Activated CD4-positive, alpha-beta T cell treated with anti-CD3 and anti-CD28 coated beads for 48 hours (primary cell): Measurements from ENCODE around the gene HLCS.

Source experiments
- DNase-seq: peaks from one replicate; pipeline ENCODE4 v3.0.0-alpha.2; 2020

Gene HLCS

DNA sequence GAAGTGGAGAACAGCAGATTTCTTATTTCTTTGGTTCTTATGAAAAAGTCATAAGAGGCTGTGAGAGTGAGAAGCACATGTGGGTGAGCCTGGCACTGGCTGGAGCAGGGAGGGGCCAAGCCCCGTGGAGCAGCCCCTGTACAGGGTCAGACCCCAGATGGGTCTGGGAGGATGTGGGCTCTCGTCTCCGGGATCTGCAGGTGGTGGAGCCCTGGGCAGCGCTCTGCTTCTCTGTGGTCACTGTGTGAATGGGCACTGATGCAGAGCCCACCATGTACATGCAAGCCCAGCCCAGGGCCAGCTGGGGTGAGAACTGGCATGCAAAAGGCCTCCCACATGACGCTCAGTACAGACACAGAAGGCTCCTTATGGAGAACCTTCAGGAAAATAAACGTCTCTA is 200.0 kb downstream of the HLCS start:
- no peak for DNase-seq

DNA sequence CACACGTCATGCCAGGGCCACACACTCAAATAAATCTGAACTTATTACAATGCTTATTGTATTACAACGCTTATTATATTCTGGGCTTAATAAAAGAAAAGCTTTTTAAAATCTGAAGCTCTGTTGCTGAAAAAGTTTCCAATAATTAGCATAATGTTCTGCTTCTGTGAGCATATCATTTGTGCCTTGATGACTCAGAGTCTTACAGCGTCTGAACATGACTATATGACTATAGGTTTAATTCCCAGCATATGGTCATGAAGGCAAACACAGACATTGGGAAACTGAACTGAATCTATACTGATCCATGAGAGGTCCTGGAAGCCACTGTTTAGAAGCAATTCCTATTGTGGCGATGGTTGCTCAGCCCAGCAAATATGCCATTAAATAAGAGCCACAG is 201.2 kb downstream of the HLCS start:
- no peak for DNase-seq

GRCh38 chr21:36763305-36763704 is 203.2 kb downstream of the HLCS start:
- DNase-seq = no peak

- no peak for DNase-seq
These were observed 203.8 kb downstream of the HLCS start for GRCh38 chr21:36762642-36763041.

DNA sequence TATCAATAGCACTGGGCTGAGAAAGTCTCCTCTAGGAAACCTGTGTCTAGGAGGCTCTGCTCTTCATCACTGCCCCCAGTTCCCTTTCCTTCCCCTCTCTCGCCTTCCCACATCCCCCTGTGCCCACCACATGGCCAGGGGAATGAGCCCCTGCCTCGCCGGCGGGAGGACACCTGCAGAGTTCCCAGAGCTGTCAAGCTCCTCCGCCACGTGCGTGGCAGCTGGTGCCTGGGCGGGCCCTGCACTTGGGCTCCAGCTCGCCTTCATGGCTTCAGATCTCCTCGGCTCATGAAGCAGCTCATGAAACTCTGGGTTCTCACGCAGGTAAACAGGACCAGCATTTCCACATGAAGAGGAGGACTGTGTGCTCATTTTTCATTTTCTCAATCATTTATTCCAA is 204.8 kb downstream of the HLCS start:
- no peak for DNase-seq

DNA sequence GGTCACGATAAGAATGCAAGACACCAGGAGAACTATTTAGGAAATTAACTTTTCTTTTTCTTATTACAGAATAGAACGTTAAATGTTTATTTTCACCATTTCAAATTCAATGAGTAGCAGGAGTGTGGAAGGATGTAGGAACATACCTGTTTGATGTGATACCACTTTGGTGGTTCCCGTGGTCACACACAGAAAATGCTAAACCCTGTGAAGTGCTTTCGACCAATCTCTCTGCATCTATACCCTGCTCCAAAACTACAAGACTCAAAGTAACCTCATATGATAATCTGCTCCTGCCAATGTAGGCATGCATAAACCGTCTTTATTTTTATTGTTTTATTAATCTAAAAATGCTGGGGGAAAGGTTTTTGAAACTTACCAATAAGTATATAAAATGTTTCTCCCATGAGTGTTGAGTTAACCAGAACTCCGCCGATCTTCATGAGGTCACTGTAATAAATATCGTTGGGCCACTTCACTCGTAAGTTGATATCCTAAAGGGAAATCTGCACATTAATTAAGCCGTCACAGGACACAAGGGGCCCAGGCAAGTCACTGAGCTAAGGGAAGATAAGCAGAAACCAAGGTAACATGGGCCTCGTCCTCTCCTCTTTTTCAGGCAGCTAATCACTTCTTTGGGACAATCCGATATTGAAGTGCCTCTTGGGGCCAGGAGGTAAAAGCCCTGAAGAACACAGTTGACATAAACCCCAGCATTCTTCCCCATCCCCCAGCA is 207.0 kb downstream of the HLCS start:
- DNase-seq = no peak

- no peak for DNase-seq
These were observed 209.3 kb downstream of the HLCS start for GRCh38 chr21:36757196-36757595.

- no peak for DNase-seq
These were observed 209.9 kb downstream of the HLCS start for GRCh38 chr21:36756527-36756926.

- no peak for DNase-seq
These were observed 212.1 kb downstream of the HLCS start for GRCh38 chr21:36754241-36754898.

DNA sequence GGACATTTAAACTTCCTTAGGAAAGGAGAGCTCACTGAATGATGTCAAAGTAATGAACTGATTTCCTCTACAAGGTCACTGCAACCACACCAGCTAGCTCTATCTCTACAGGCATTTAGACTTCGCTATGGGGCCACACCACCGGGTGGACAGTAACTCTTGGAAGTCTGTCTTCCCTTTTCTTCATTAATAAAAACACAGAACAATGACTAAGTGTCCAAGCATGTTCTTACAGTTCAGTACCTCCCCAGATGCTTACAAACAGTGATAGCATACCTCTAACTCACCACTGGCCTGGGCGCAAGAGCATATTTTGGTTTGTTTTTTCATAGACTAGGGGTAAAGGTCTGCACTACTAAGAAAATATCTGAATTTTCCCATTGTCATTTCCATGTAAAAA is 212.9 kb downstream of the HLCS start:
- DNase-seq = no peak

DNA sequence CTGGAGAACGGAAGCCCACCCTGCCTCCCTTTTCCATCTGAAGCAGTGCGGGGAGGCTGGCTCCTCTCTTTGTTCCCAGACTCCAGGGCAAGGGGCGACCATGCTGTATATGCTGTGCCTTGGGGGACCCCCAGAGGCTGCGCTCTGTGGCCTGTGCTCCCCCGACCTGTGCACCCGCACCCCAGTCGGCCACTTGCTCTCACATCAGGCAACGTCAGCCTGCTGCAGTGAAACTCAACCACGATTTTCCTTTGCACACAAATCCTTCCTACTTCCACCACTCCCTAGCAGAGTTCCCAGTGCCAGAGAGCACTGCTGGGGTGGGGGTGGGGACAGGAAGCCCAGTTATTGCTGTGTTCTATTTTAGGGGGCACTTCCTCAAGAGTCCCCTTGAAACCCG is 215.1 kb downstream of the HLCS start:
- no peak for DNase-seq

DNA sequence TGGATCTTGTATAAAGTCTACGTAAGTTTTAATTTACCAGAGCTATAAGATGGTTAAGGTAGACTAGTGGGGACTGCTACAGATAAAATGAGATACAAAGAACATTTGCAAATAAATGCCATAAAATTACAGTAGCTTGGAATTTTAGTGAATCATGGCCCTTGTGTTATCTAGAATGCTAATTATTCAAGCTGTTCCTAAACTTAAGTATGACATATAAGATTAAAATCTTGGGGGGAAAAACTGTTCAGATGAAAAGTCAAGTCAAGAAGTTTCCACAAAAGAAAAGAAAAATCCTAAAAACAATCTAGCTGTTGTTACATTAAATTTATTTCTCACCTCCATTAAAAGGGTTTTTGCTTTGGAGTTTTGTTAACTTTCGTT is 215.9 kb downstream of the HLCS start:
- DNase-seq = no peak

GRCh38 chr21:36749935-36750575 is 216.4 kb downstream of the HLCS start:
- no peak for DNase-seq

DNA sequence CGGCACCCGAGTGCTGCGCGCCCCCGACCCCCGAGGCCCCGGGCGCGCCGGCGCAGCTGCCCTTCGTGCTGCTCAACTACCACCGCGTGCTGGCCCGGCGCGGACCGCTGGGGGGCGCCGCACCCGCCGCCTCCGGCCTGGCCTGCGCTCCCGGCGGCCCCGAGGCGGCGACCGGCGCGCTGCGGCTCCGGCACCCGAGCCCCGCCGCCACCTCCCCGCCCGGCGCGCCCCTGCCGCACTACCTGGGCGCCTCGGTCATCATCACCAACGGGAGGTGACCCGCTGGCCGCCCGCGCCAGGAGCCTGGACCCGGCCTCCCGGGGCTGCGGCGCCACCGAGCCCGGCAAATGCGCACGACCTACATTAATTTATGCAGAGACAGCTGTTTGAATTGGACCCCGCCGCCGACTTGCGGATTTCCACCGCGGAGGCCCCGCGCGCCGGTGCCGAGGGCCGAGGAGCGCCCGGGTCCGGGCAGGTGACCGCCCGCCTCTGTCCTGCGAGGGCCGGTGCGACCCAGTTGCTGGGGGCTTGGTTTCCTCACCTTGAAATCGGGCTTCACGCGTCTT is 218.6 kb downstream of the HLCS start:
- peak; percentile 69 for DNase-seq

GRCh38 chr21:36747041-36747814 is 219.2 kb downstream of the HLCS start:
- DNase-seq = no peak

DNA sequence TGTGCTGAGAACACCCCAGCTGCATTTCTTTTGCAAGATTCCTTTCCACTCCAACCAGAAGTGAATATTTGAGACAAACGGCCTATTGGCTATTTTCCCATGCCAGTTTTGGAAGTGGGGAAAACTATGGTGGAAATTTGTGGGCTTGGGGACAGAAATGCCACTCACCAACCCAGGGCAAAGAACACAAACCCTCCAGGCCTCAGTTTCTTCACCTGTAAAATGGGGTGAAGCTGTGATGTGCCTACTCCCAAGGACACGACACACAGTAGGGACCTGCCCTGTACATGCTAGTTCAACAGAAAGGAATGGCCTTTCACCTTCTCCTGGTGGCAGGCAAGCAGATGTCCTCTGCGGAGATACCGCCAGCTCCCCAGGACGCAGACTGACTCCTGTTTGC is 221.0 kb downstream of the HLCS start:
- DNase-seq = no peak

GRCh38 chr21:36744560-36745231 is 221.8 kb downstream of the HLCS start:
- DNase-seq = no peak

GRCh38 chr21:36744190-36744559 is 222.3 kb downstream of the HLCS start:
- no peak for DNase-seq

- no peak for DNase-seq
These were observed 223.0 kb downstream of the HLCS start for GRCh38 chr21:36743446-36743845.

DNA sequence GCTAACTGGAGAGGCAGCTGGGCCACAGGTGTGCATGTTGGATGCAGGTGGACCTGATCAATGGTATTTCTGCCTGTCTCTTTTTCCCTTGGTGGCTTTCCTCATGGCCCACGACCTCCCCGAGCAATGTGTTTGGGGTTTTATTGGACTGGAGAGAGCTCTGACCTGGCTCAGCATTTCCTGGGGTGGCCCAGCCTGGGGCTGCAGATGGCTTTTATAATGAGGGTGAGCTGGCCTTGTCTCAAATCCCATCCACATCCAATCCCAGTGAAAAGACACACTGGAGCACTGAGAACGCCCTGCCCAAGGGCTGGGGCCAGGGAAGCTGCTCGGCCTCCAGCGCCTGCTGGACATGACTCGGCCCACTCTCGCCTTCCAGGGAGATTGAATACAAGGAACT is 223.5 kb downstream of the HLCS start:
- DNase-seq = no peak

DNA sequence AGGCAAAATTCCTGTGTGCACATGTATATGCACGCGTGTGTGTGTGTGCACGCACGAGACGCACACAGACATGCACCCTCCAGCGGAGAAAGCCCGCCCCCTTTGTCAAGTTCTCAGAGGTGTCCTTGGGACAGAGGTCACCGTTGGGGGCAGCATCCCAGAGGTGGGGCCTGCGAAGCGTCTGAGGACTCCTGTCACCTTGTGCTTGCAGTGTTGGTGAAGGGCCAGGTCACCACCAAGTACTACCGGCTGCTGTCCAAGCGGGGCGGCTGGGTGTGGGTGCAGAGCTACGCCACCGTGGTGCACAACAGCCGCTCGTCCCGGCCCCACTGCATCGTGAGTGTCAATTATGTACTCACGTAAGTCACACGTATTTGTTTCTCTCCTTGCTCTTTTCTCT is 225.0 kb downstream of the HLCS start:
- DNase-seq = no peak

DNA sequence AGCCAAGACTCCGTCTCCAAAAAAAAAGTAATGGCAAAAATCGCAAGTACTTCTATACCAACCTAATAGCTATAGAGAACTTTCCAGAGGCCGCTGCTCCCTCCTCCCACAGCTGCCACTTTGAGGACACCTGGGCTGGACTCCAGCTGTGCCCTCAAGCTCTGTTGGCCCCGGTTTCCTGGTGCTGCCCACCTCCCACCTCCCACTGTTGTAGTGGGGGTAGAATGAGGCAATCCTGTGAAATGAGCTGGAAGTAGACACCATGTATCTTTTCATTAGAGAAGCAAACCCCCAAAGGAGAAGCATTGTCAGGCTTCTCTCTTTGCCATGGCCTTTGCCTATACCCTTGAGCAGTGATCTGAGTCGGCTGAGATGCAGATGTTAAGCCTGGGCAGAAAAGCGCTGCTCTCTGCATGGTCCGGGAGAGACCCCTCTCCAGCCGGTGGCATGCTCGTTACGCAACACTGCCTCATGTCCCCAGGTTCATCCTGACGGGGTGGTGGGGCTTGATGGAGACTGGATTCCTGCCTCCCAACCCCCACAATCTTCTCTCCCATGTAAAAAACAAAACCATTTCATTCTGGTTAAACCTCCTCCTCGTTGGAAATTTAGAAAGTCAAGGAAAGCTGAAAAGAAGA is 227.9 kb downstream of the HLCS start:
- no peak for DNase-seq
